Occipital lobe (tissue), 2 donors: Measurements from ENCODE around the gene TRIP6. TPM values are rescaled to one million over a fixed set of nuclear protein-coding genes. Genes with fewer than 3 reads are reported as not detected.

Source experiments
- DNase-seq: peaks from one replicate; lab custom pipeline; 2025; lab: John Stamatoyannopoulos, UW
- total RNA-seq: library from RNA; depleted of rRNA; stranded (reverse); fragments of >200 nt; gene quantifications from one replicate; pipeline ENCODE4 v1.2.3, GENCODE V29; 2014

TRIP6 gene
- total RNA-seq, 1 donor from 2014 or later = 5.8 TPM

DNA sequence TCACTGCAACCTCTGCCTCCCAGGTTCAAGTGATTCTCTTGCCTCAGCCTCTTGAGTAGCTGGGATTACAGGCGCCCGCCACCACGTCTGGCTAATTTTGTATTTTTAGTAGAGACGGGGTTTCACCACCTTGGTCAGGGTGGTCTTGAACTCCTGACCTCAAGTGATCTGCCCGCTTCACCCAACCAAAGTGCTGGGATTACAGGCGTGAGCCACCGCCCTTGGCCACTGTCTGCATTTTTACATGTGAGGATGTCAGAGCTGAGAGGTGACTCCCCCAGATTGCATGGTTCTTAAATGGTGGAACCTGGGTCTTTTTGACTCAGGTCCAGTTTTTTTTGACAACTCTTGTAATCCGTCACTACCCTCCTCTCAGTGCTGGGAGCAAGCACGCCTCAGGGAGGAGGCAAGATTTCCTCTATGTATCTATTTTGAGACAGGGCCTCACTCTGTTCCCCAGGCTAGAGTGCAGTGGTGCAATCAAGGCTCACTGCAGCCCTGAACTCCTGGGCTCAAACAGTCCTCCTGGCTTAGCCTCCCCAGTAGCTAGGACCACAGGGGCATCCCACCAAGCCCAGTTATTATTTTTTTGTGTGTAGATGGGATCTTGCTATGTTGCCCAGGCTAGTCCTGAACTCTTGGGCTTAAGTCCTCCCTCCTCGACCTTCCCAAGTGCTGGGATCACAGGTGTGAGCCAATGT lies 6.6 kb downstream of the TRIP6 start:
- DNase-seq = no peak

- no peak for DNase-seq
Measured at GRCh38 chr7:100874300-100874576, 7.1 kb downstream of the TRIP6 start.

GRCh38 chr7:100874577-100875355 lies 7.6 kb downstream of the TRIP6 start, which contains the start of gene SRRT:
Gene SRRT, plus strand, starts transcription at chr7:100875103. Its CDS starts 488 bp downstream, at chr7:100875591.
- peak; percentile 97 for DNase-seq

DNA sequence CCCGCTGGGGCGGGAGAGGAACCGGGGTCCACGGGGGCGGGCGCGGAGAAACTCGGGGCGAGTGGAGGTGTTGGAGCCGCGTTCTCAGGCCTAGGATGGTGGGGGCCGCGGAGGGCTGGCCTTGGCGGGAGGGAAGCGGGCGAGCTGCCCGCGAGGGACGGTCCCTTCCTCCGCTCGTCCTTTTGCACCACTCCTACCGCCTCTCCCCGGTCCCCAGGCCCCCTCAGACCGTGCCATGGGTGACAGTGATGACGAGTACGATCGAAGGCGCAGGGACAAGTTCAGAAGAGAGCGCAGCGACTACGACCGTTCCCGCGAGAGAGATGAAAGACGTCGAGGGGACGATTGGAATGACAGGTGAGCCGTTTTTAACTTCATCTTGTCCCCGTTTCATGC lies 8.2 kb downstream of the TRIP6 start:
- DNase-seq = no peak

DNA sequence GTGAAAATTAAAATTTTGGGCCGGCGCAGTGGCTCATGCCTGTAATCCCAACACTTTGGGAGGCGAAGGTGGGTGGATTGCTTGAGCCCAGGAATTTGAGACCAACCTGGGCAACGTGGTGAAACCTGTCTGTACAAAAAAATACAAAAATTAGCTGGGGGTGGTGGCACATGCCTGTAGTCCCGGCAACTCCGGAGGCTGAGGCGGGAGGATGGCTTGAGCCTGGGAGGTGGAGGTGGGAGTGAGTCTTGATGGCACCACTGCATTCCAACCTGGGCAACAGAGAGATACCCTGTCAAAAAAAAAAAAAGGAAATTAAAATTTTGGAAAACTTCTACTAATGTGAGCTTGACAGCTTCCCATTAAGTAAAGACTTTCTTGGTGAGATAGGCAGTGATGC lies 10.8 kb downstream of the TRIP6 start:
- DNase-seq = no peak

GRCh38 chr7:100878685-100879084 lies 11.5 kb downstream of the TRIP6 start:
- DNase-seq = no peak

DNA sequence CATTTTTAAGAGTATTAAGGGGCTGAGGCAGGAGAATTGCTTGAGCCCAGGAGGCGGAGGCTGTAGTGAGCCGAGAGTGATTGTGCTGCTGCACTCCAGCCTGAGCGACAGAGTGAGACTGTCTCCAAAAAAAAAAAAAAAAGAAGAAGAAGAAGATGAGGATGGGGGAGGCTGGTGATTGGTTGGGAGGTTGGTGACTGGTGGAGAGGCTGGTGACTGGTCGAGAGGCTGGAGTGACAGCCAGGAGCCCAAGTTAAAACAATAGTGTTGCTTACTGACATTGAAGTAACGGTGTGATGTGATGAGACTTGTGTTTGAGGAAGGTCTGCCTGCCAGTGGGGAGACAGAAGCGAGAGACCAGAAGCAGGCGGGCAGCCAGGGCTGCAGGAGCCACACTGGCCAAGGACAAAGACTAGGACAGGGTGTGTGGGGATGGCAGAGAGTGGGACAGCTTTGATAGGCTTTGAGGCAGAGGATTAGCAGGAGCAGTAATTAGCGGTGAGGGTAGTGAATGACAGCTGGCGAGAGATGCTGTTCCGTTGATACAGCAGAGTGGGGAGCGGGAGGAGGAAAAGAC lies 12.6 kb downstream of the TRIP6 start:
- no peak for DNase-seq

GRCh38 chr7:100880645-100881044 lies 13.5 kb downstream of the TRIP6 start:
- no peak for DNase-seq

GRCh38 chr7:100881136-100881535 lies 13.9 kb downstream of the TRIP6 start:
- DNase-seq = no peak

GRCh38 chr7:100882201-100882600 lies 15.0 kb downstream of the TRIP6 start:
- DNase-seq = no peak

GRCh38 chr7:100882785-100883526 lies 15.8 kb downstream of the TRIP6 start:
- DNase-seq = no peak

GRCh38 chr7:100884736-100885439 lies 17.7 kb downstream of the TRIP6 start:
- DNase-seq = no peak

DNA sequence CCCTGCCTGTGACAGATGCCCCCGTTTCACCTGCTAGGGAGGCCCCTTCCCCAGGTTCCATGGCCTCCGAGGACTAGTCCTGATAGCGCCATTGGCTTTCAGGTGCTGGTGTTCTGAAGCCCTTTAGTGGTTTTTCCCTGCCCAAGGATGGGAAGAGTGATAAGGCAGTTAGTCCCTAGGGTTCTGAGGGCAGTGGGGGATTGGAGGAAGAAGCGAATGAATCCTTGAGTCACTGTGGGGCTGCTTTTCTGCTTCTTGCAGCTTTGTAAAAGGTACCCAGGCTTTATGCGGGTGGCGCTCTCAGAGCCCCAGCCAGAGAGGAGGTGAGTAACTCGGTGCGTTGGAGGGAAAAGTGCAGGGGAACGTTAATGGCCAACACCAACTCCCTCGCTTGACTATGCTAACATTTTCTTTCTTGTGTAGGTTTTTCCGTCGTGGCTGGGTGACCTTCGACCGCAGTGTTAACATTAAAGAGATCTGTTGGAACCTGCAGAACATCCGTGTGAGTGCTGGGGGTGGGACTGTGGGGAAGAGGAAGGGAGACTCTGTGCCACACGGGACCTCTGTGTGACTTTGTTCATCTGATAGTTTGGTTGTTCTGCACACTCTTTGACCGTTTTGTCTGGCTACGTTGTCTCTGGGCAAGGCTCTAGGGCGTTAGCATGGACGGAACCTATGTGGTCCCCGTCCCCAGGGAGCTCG lies 18.4 kb downstream of the TRIP6 start:
- no peak for DNase-seq

- DNase-seq = no peak
Measured at GRCh38 chr7:100886142-100886935, 19.2 kb downstream of the TRIP6 start.

GRCh38 chr7:100886936-100887515 lies 19.8 kb downstream of the TRIP6 start:
- DNase-seq = no peak

- DNase-seq = no peak
Measured at GRCh38 chr7:100887516-100888290, 20.5 kb downstream of the TRIP6 start.

DNA sequence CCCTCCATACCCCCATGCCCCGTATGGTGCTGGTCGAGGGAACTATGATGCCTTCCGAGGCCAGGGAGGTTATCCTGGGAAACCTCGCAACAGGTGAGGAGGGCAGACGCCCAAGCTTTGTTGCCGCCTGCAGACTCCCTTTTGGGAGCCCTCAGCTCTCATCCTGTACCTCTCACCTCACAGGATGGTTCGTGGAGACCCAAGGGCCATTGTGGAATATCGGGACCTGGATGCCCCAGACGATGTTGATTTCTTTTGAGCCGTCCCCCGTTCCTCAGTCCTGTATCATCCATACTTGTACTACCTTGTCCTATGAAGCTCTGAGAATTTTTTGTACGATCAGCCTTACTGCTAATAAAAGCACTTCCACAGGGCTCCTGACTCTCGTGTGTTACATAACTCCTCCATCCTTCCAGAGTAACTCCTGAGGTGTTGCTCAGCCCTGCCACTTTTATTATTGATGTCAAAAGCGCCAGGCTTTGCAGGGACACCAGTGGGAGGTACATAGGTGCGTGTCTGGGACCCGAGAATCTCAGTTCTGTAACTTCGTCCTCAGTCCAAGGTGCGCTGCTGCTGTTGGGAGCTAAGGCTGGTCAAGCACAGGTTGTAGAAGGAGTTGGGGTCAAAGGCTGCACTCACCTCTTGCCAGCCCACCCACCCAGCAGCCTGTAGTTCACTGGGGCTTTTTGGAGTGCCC lies 21.3 kb downstream of the TRIP6 start:
- no peak for DNase-seq
